Motor neuron (in vitro differentiated cells): ENCODE measurements around the gene CENPS. TPM values are rescaled to one million over a fixed set of nuclear protein-coding genes. Genes with fewer than 3 reads are reported as not detected.

ENCODE experiments used
- ATAC-seq, 8 experiments: fragments of 200-7000 bp; cut with Tn5 transposase; replicated peaks in 6 of 8; 2 replicates each; pipeline ENCODE4 v1.8.0; 2021; ENCODE audit warnings: mild to moderate bottlenecking in 8 of 8, moderate library complexity in 8 of 8
- H3K27ac ChIP-seq, 2 donors: fragments of 250-450 bp; sonication (Bioruptor Pico); 2 replicates each; pipeline ENCODE4 v1.9.0; 2021; ENCODE audit warnings: antibody characterized with exemption in 2 of 2, mild to moderate bottlenecking in 2 of 2, moderate library complexity in 1 of 2
- H3K4me1 ChIP-seq, 2 donors: fragments of 250-450 bp; sonication (Bioruptor Pico); replicated peaks in 1 of 2; 2 replicates each; pipeline ENCODE4 v1.6.1; 2021; ENCODE audit warnings: antibody characterized with exemption in 2 of 2, mild to moderate bottlenecking in 2 of 2, moderate library complexity in 1 of 2
- H3K4me3 ChIP-seq, 5 donors: fragments of 250-450 bp; sonication (Bioruptor Pico); 2 replicates each; pipeline ENCODE4 v1.9.0; 2021; ENCODE audit warnings: antibody characterized with exemption in 5 of 5, mild to moderate bottlenecking in 5 of 5, moderate library complexity in 4 of 5
- WGBS, 10 experiments: fragments of 450-650 bp; shearing (Covaris generic); methylation state at CpG; one replicate each; pipeline ENCODE4 v1.0.0; 2022; 5-methylcytosine and 5-hydroxymethylcytosine counted together
- in situ Hi-C, 9 experiments: fragments of 400-800 bp; cut with MboI; loops; one replicate each; pipeline ENCODE4 v1.15.0; 2021; ENCODE audit warnings: low sequenced_read_pairs in 9 of 9, low pct_unique_long_range_greater_than_20kb in 2 of 9; ENCODE audit not compliant: unreplicated experiment in 9 of 9
- total RNA-seq, 8 experiments: library from RNA; unstranded; fragments of 300-600 nt; gene quantifications; 2 replicates each; pipeline versions ENCODE4 v1.2.3 to v1.2.4, GENCODE V29; 2022

CENPS gene
- total RNA-seq: 10 to 100 TPM; 12.0 to 35.7 (median 22.5) TPM

DNA sequence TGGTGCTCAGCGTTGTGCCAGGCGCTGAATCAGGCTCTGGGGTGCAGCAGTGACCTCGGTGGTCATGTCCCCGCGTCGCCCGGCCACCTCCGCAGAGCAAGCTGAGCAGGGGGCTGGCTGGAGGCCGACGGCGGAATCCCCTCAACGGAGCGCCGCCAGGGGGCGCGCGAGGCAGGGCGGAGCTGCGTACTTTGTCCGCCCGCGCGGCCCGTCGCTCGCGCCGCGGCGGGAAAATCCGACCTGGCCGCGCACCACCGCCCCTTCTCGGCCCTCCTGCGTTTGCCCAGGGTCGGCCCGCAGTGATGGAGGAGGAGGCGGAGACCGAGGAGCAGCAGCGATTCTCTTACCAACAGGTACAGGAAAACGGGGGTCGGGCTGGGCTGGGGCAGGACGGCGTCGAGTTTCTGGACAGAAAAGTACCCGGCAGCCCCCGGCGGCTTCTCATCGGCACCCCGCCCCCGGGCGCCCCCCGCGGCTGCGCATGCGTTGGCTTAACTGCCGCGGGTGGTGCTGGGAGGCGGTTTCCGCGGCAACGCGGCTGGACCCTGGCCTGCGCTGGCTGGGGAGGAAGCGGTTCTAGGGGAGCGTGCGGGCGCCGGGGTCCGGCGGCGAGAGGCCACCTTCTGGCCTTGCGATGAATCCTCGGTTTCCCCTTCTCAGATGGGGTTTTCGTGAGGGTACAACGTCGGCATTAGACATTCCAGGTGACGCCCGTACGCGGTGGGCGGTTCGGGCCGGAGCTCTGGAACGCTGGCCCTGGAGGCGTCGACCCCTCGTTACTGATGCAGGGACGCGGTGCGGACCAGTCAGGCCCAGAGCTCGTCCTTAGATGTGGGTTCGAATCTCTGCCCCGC lies at the start of gene CENPS:
Gene CENPS, plus strand, starts transcription at position 218 of the 854 bp plus-strand sequence. Its CDS starts 85 bp downstream, at position 303.
- WGBS, 10 experiments: 0 to 3% (median 0%) methylated on average over 1 to 10 of the region's 95 CpGs; no CpG with 5 or more reads in 5 of the 10 experiments
- H3K27ac ChIP-seq: peak within 1 kb of the TSS; percentile 62 to 78
- H3K4me3 ChIP-seq: peak within 1 kb of the TSS; percentile 63 to 93 (median 72)
- in situ Hi-C loops: no loop called here
- H3K4me1 ChIP-seq: peaks cover 14 to 21% of the 10 kb centered on the region in 2 donors
- peak; percentile 84 to 92 (median 91) for ATAC-seq

DNA sequence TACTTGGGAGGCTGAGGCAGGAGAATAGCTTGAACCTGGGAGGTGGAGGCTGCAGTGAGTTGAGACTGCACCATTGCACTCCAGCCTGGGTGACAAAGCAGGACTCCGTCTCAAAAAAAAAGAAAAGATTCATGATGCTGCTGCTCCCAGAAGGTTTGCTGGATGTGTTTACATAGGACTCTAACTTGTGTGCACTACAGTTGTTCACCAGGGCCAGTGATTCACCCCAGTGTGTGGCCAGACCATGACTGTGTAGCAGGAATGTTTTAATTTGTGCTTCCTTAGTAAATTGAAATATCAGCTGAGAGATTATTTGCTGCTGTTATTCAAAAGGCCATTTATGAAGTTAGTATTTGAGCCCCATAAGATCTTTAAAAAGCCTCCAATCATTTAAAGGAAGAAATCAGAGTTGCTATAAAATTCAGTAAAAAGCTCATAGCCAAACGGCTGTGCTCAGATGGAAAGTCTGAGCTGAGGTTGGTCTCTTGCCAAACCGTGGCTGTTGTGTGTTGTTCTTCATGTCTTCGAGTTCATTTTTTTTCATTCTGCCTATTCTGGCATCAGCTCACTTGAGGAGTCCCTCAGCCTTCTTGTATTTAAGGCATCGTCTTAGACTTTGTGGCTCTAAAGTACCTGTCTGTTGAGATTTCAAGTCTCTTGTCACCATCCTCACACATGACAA lies 49.5 kb upstream of the CENPS start:
- H3K4me1 ChIP-seq: no peaks in the 10 kb centered on the region
- no peak overlapping the region for H3K27ac ChIP-seq
- WGBS, 10 experiments: 7 to 100% (median 76%) methylated on average over 1 to 5 of the region's 5 CpGs
- in situ Hi-C loops: no loop called here
- no peak overlapping the region for H3K4me3 ChIP-seq
- peak in 5 of 8 experiments; percentile 26 to 72 (median 43) for ATAC-seq

DNA sequence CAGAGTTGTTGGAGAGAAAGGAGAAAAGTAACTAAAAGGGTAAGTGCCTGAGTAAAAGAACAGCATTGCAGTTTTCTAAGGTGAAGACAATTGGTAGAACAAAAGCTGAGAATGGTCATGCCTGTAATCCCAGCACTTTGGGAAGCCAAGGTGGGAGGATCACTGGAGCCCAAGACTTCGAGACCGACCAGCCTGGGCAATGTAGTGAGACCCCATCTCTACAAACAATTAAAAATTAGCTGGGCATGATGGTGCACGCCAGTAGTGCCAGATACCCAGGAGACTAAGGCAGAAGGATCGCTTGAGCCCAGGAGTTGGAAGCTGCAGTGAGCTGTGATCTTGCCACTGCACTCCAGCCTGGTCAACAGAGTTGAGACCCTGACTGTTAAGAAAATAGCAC lies 46.6 kb upstream of the CENPS start:
- 75 to 100% (median 90%) methylated on average over 2 to 4 of the region's 4 CpGs; no CpG with 5 or more reads in 2 of the 10 experiments for WGBS, 10 experiments
- ATAC-seq: no peak
- no peak overlapping the region for H3K4me3 ChIP-seq
- no peak overlapping the region for H3K27ac ChIP-seq
- H3K4me1 ChIP-seq: peaks cover 10 to 15% of the 10 kb centered on the region in 2 donors
- in situ Hi-C loops: no loop called here

DNA sequence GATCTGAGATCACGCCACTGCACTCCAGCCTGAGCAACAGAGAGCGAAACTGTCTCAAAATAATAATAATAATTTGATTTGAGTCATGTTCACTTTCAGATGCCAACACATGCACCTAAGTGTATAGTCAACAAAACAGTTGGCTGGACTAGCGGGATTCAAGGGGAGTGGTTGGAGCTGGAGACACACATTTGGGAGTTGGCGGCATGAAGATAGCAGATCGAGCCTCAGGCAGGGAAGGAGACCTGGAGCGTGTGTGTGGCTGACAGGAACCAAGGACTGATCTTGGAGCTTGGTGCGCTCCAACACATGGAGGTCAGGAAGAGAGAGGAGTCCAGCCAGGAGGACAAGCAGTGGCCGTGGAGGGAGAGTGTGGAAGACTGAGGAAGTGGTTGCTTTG lies 46.0 kb upstream of the CENPS start:
- in situ Hi-C loops: no loop called here
- no peak overlapping the region for H3K4me3 ChIP-seq
- H3K4me1 ChIP-seq: peaks cover 10 to 15% of the 10 kb centered on the region in 2 donors
- no peak for ATAC-seq
- whole genome bisulfite sequencing, 10 experiments: 91 to 100% (median 94%) methylated on average over 1 to 7 of the region's 8 CpGs; no CpG with 5 or more reads in 3 of the 10 experiments
- H3K27ac ChIP-seq: no peak overlapping the region

DNA sequence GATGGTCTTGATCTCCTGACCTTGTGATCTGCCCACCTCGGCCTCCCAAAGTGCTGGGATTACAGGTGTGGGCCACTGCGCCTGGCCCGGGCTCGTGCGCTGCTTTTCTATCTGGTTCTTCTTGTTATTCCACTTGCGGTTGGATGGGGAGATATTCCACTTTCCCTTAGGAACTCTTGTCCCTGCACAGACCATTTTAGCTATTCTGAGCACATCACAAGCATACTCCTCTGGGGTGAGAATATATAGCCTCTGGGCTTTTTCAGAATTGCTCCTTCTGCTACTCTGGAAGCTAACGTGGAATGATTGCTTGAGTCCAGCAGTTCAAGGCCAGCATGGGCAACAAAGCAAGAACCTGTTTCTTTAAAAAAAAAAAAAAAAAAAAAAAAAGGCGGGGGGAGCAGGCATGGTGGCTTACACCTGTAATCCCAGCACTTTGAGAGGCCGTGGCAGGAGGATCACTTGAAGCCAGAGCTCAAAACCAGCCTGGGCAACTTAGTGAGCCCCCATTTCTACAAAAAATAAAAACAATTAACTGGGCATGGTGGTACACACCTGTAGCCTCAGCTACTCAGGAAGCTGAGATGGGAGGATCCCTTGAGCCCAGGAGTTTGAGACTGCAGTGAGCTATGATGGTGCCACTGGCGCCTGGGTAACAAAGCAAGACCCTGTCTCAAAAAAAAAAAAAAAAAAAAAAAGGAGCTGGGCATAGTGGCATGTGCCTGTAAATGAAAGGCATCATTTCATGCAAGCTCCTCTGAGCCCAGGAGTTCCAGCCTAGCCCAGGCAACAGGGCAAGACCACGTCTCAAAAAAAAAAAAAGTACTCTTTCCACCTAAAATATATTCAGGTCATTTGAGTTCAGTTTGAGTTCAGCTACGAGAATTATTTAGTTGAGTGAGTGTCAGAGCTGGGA lies 43.2 kb upstream of the CENPS start:
- ATAC-seq: peak in 5 of 8 experiments; percentile 15 to 53 (median 37)
- in situ Hi-C loops: no loop called here
- Histone ChIP-seq H3K27ac (peak overlapping the region; percentile 6 to 65), H3K4me1 (peaks cover 10 to 15% of the 10 kb centered on the region in 2 donors), H3K4me3 (no peak overlapping the region)
- 0 to 100% (median 65%) methylated on average over 1 to 7 of the region's 12 CpGs for WGBS, 10 experiments

DNA sequence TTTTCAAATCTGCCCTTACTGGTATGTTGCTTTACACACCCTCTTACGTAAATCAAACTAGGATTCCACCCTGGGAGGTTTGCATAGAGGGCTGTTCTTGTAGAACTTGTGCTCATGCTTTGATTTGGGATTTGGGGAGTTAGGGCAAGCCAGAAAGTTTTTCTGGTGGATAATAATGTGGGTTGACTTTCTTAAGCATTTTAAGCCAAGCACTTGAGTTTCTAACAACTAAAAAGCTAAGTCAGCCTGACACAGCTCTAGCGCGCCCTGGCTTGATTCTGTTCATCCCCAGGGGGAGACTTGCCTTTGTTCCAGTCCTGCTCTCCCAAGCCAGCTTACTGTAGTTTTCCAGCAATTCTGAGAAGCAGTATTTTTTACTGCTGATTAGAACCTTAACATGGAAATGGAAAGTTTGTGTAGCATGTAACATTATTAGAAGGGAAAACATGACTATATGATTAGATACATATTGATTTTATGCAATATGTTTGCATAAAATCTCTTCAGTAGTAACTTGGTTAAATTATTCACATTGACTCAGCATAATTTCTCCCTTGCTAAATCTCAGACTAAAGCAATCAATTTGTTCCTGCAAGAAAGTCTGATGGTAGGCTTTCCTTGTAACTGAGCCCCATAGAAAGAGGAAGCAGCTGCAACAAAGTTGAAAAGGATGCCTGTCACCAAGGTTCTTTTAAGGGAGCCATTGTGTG lies 42.4 kb upstream of the CENPS start:
- H3K27ac ChIP-seq: peak overlapping the region; percentile 6 to 65
- 0 to 100% (median 50%) methylated on average over 2 to 3 of the region's 3 CpGs; no CpG with 5 or more reads in 3 of the 10 experiments for WGBS, 10 experiments
- in situ Hi-C loops: no loop called here
- ATAC-seq: peak; percentile 78 to 95 (median 84)
- no peak overlapping the region for H3K4me3 ChIP-seq
- H3K4me1 ChIP-seq: peaks cover 10 to 15% of the 10 kb centered on the region in 2 donors

DNA sequence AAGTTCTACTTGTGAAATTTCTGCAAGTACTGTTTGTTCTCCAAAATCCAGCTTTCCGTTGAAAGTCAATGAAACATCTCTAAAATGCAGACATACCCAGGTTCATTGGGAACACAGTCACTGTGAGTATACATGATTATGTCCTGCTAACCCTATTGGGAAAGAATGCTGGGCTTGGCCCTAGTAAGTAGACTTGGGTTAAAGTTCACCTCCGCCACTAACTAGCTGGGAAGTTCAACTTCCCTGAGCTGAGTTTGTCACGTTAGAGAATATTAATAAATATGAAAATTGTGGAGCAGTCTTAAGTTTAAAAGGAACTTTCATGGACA lies 41.9 kb upstream of the CENPS start:
- no peak overlapping the region for H3K4me3 ChIP-seq
- in situ Hi-C loops: no loop called here
- H3K4me1 ChIP-seq: peaks cover 10 to 15% of the 10 kb centered on the region in 2 donors
- H3K27ac ChIP-seq: peak overlapping the region in 1 of 2 donors; percentile 65
- 51 to 92% (median 67%) methylated on average over 1 to 3 of the region's 3 CpGs; no CpG with 5 or more reads in 2 of the 10 experiments for WGBS, 10 experiments
- ATAC-seq: peak in 2 of 8 experiments; percentile 2 to 10

DNA sequence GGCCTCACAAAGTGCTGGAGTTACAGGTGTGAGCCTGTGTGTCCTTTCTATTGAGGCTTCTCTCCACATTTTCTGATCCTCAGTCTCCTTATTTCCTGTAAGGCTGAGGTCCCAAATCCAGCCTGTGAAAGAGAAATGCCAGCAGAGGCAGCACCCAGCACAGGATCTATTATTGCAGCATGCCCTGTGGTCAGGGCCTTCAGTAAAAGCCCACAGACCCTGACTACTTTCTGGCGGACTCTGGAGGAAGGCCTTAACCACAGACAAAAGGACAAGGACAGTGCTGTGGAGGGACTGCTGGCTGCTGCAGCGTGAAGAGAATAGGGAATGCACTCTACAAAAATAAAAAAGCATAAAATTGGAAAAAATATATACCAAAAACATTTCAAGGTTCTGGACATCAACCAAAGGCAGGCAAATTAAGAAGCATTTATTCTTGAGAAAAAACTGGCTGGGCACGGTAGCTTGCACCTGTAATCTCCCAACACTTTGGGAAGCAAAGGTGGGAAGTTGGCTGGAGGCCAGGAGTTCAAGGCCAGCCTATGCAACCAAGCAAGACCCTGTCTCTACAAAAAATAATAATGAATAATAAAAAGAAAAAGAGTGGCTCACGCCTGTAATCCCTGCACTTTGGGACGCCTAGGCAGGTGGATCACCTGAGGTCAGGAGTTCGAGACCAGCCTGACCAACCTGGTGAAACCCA lies 40.8 kb upstream of the CENPS start:
- no peak overlapping the region for H3K4me3 ChIP-seq
- in situ Hi-C loops: no loop called here
- H3K27ac ChIP-seq: no peak overlapping the region
- peaks cover 10 to 15% of the 10 kb centered on the region in 2 donors for H3K4me1 ChIP-seq
- ATAC-seq: no peak
- 84 to 100% (median 95%) methylated on average over 2 to 6 of the region's 6 CpGs; no CpG with 5 or more reads in 1 of the 10 experiments for WGBS, 10 experiments

DNA sequence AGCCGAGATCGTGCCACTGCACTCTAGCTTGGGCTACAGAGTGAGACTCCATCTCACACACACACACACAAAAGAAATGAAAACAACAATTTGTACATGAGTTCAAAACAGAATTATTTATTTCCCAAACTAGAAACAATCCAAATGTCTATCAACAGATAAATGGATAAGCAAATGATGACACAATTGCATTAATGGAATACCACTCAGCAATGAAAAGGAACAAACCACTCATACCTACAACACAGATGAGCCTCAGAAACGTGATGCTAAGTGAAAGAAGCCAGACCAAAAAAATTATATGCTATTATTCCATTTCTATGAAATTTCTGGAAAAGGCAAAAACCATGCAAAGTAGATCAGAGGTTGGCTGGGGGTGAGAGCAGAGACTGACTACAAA lies 33.4 kb upstream of the CENPS start:
- Histone ChIP-seq H3K27ac (no peak overlapping the region), H3K4me1 (peaks cover 10 to 14% of the 10 kb centered on the region in 2 donors), H3K4me3 (no peak overlapping the region)
- in situ Hi-C loops: no loop called here
- ATAC-seq: no peak
- 63 to 100% (median 91%) methylated on average over 1 to 3 of the region's 3 CpGs for WGBS, 10 experiments

DNA sequence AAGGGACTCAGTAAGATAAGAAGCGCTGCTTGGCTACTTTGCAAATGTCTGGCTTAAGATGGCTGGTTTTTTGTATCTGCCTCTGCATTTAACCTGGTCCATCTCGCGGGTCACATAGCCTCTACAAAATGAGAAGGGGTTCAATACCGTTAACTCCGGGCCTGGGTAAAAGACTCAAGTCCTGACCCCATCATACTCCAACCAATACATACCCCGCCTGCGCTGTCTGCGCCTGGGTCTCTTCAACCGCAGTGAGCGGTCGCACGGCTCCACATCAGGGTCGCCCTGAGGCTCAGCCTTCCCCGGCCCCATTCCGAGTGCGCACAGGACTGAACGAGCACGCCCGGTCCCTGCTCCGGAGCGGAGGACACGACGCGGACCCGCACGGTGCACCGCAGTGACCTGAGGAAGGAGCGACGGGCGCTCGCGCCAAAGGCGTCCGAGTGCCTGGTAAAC lies 31.9 kb upstream of the CENPS start:
- no peak for ATAC-seq
- in situ Hi-C loops: no loop called here
- peak overlapping the region; percentile 8 to 37 for H3K27ac ChIP-seq
- H3K4me1 ChIP-seq: peaks cover 10 to 14% of the 10 kb centered on the region in 2 donors
- 0 to 20% (median 3%) methylated on average over 1 to 31 of the region's 34 CpGs; no CpG with 5 or more reads in 3 of the 10 experiments for WGBS, 10 experiments
- H3K4me3 ChIP-seq: peak overlapping the region; percentile 75 to 92 (median 79)

DNA sequence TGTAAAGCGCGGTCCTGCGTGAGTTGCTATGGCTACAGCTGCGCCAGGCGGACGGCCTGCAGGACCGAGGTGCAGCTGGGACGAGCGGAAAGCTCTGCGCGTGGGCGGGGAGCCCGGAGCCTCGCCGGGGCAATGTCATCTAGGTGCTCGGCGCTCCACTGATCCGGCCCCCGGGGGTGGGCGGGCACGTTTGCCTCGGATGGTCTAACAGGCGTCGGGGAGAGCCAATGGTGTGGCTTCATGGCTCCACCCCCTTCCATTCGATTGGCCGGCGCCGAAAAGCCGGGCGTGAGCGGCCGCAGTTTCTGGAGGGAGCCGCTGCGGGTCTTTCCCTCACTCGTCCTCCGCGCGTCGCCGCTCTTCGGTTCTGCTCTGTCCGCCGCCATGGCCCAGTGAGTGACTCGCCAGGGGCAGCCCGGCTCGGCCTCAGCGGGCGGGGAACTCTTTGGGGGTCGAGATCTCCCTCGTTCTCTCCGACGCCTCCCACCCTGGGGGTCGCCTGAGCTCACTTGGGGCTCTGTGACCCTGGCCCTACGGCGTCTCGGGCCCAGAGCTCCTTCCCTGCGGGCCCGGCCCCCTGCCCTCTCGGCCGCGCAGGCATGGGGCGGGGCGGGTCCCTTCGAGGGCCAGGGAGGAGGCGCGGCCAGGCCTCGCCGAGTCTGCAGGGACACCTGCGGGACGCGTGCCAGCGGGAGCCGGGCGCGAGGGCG lies 31.3 kb upstream of the CENPS start, which contains the start of gene PGD:
Gene PGD, plus strand, starts transcription at position 331 of the 710 bp plus-strand sequence. Its CDS starts 54 bp downstream, at position 385.
- peak within 1 kb of the TSS; percentile 82 to 95 for H3K27ac ChIP-seq
- ATAC-seq: peak; percentile 86 to 93 (median 92)
- H3K4me1 ChIP-seq: peaks cover 10 to 14% of the 10 kb centered on the region in 2 donors
- in situ Hi-C loops: no loop called here
- peak within 1 kb of the TSS; percentile 75 to 92 (median 79) for H3K4me3 ChIP-seq
- 0 to 2% (median 1%) methylated on average over 14 to 38 of the region's 76 CpGs; no CpG with 5 or more reads in 7 of the 10 experiments for WGBS, 10 experiments
